NCI-H1417 treated with DMSO at 0.1 percent for 48 hours (cell line): Measurements from ENCODE around the gene ALKBH3.

Source experiments
- DNase-seq: peaks from one replicate; lab custom pipeline; 2025; lab: John Stamatoyannopoulos, UW

The ALKBH3 gene

GRCh38 chr11:43922744-43923405 lies 42.2 kb downstream of the ALKBH3 start:
- no peak for DNase-seq

- DNase-seq: no peak
Observed at GRCh38 chr11:43923406-43924111, 42.9 kb downstream of the ALKBH3 start.

- DNase-seq: no peak
Observed at GRCh38 chr11:43924112-43924855, 43.7 kb downstream of the ALKBH3 start.

GRCh38 chr11:43925063-43925931 lies 44.7 kb downstream of the ALKBH3 start:
- DNase-seq: no peak

GRCh38 chr11:43925932-43926505 lies 45.4 kb downstream of the ALKBH3 start:
- no peak for DNase-seq

GRCh38 chr11:43927070-43927469 lies 46.4 kb downstream of the ALKBH3 start:
- DNase-seq: no peak

GRCh38 chr11:43927925-43928707 lies 47.5 kb downstream of the ALKBH3 start:
- DNase-seq: no peak

GRCh38 chr11:43928721-43929120 lies 48.1 kb downstream of the ALKBH3 start:
- DNase-seq: no peak

- DNase-seq: no peak
Observed at GRCh38 chr11:43930868-43931716, 50.5 kb downstream of the ALKBH3 start.

- DNase-seq: no peak
Observed at GRCh38 chr11:43931717-43932039, 51.0 kb downstream of the ALKBH3 start.

- DNase-seq: no peak
Observed at GRCh38 chr11:43933226-43933607, 52.6 kb downstream of the ALKBH3 start.

GRCh38 chr11:43933608-43934551 lies 53.2 kb downstream of the ALKBH3 start:
- no peak for DNase-seq

- DNase-seq: no peak
Observed at GRCh38 chr11:43934601-43935423, 54.2 kb downstream of the ALKBH3 start.

GRCh38 chr11:43935424-43935979 lies 54.9 kb downstream of the ALKBH3 start:
- no peak for DNase-seq

- DNase-seq: no peak
Observed at GRCh38 chr11:43936076-43936475, 55.4 kb downstream of the ALKBH3 start.

- no peak for DNase-seq
Observed at GRCh38 chr11:43937434-43938411, 57.1 kb downstream of the ALKBH3 start.
